ENCODE data around the gene LHFPL3.

The LHFPL3 gene

DNA sequence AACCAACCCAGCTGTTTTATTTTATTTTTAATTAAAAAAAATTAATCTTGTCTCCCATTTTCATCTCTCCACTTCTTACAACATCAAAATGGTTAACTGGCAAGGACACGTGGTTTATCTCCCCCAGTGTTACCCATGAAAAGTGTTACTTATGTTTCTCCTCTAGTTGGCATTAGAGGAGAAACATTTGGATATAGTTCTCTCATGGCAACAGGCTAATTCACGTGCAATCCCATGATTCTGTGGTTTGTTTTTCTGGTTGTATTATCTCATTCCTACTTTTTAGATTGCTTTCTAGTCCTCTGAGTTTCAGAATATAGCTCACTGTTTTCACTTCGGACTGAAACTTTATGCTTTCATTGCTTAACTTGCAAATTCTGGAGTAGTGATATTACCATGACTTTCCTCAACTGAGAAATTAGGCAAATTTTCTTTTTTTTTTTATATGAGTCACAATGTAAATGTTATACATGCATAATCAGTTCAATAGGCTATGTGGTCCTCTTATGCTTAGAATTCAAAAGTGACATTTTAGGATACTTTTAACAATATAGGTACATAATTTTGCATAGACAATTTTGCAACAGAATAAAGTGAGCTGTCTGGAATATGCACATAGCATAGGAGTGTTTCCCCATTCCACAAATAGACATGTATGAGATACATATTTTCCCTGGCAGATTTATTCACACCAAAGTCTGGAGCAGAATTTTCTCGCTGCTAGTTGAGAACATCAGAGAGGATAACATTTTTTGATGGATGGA is 43.0 kb downstream of the LHFPL3 start:
- no peak for DNase-seq (ENCODE audit: low read depth)

DNA sequence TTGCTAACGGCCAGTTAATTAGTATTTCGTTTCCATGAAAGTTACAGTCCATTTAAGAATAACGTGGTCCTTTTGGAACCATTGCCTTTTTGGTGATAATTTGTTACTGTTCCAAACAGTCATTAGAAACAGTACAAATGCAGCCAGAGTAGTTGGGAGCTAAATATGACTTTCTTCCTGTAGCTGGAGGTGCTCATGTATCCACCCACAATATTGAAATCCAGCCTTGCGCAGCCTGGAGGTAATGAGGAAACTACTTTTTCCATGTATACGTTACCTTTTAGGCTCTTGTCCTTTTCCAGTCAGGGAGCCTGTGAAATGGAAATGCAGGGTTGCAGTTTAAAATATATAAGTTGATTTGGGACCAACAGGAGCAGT is 43.6 kb downstream of the LHFPL3 start:
- no peak for DNase-seq (ENCODE audit: low read depth)

DNA sequence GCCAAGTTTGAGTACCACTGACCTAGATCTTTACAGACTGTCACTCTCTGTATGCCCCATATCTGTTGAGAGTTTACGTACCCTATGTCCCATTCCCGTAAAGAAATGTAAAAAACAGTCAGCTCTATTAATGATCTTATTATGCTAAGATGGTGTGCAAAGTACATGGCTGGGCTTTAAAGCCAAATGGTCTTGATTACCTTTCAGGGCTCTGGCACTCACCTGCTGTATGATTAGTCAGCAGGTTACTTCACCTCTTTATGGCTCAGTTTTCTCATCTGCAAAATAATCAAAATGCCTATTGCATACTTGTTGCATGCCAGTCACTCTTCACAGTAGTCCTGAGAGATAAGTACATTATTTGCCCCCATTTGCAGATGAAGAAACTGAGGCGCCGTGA is 54.2 kb downstream of the LHFPL3 start:
- no peak for DNase-seq (ENCODE audit: low read depth)

DNA sequence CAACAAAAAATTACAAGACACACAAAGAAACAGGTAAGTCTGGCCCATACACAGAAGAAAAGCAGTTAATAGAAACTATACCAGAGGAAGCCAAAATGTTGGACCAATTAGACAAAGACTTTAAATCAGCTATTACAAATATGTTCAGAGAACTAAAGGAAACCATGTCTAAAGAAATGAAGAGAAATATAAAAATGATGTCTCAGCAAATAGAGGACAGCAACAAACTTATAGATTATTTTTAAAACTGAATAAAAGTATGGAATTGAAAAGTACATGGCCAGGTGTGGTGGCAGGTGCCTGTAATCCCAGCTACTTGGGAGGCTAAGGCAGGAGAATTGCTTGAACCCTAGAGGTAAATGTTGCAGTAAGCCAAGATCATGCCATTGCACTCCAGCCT is 58.5 kb downstream of the LHFPL3 start:
- no peak for DNase-seq (ENCODE audit: low read depth)

DNA sequence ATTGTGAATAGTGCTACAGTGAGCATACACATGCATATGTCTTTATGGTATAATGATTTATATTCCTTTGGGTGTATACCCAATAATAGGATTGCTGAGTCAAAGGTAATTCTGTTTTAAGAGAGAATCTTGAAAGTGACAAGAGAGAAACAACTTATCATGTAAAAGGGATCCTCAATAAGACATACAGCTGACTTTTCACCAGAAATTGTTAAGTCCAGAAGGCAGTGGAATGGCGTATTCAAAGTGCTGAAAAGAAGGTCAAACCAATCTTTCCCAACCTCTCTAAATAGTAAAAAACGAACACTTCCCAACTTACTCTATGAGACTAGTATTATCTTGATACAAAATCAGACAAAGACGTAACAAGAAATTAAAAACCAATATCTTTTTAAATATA is 59.8 kb downstream of the LHFPL3 start:
- no peak for DNase-seq (ENCODE audit: low read depth)

DNA sequence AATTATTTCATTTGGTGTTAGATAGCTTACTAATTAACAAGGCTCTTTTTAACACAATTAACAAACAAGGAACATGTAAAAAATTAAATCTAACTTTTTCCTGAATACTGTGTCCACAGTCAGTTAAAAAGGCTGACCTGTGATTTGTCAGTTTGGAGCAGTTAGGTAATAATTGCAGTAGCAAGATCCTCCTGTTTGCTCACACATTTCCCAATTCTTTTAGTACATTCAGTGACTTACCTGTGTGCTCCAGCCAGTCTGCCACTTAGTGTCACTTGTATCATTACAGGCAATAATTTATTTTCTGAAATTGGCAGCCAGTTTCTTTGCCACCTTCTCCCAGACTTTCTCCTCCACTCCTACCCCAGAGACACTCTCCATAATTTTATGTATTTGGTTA is 66.8 kb downstream of the LHFPL3 start:
- DNase-seq (ENCODE audit: low read depth) = no peak

DNA sequence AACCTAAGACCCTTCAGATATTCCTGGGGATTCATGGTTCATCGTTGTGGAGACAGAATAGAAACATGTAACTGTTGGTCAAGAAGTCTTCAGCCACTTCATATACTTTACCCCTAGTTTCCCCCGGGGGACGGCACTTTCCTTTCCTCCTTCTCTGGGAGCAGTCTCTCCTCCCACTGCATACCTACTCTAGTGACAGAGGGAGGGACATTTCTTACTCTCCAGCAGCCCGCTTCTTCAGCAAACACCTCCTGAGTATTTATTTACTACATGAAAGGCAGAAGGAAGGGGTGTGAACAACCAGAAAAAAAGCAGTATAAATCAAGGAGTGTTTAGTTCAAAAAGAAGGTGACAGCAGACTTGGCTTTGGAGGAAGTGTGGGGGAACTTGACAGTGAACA is 69.0 kb downstream of the LHFPL3 start:
- no peak for DNase-seq (ENCODE audit: low read depth)

DNA sequence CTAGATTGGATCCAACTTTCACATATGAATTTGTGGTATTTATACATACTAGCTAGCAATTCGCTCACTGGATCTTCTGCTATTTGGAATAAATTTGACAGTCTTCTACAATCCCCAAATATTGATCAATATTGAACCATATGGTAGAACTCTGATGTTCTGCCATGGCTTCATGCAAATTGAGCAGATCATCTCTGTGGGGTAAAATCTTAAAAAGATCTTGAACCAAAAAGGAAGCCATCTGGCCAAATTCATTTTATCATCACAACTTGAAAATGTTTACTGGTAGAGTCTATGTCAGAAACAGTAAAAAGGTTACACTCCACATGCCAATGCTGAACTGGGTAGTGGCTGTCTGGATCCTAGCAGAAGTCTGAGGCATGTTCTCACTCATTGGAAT is 80.0 kb downstream of the LHFPL3 start:
- no peak for DNase-seq (ENCODE audit: low read depth)

DNA sequence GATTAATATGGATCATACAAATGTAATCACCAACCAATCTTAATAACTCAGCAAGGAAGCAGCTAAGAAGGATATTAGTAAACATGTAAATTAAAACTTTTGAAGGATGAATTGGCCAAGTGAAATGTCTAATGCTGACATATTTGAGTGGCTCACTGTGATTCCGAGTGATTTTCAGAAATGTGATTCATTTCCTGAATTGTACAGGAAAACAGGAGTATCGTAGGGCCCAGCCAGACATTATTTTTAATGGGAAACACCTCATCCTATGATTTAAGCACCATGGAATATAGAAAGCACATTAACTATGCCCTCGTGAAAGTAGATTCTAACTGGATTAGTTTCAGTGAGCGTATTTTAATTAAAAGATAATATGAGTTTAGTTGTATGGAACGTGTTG is 82.3 kb downstream of the LHFPL3 start:
- no peak for DNase-seq (ENCODE audit: low read depth)

DNA sequence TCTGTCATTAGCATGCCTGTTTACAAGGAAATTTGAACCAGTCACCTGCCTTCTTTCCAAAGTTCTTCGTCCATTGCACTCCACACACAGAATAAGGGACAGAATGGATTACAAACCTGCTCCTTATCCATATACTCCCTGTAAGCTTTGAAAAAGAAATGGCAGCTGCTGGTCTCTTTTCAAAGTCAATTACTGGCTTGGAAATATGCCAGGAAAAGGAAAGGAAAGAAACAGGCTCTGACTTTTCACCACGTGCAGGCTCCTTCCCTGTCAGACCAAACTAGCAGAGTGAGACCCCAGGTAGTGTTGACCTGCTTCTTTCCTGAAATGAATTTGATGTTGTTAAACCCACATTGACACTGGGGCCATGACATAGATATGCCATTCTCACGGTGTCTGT is 84.5 kb downstream of the LHFPL3 start:
- no peak for DNase-seq (ENCODE audit: low read depth)

DNA sequence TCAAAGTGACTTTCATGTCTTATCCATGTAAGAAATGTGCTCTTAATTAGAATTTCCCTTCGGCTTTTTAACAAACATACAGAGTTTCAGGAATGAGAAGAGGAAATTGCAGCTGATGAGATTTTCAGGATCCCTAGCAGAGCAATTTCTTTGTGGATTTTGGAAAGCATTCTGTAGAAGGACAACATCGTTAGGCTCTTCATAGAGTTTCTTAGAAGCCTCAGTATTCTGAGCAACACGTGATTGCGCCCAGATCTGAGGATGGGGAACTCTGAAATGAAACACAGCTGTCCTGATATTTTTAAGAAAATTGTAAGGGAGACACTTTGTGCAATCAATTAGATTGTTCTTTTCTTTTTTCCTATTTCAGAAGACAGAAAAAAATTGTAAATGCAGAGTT is 85.8 kb downstream of the LHFPL3 start:
- DNase-seq (ENCODE audit: low read depth) = no peak

DNA sequence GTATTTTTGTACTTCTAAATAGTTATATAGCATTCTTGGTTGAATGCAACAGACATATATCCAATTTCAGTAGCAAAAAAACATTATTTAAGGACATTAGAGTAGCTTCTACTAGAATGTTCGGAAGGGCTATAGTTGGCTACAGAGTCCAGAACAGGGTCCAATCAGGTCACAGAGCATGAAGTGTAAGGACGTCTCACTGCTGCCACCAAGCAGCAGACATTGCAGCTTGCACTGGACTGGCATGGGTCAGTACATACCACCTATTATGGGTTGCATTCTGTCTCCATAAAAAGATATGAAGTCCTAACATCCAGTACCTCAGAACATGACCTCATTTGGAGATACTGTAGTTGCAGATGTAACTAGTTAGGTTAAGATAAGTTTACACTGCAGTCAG is 87.3 kb downstream of the LHFPL3 start:
- DNase-seq (ENCODE audit: low read depth) = no peak

DNA sequence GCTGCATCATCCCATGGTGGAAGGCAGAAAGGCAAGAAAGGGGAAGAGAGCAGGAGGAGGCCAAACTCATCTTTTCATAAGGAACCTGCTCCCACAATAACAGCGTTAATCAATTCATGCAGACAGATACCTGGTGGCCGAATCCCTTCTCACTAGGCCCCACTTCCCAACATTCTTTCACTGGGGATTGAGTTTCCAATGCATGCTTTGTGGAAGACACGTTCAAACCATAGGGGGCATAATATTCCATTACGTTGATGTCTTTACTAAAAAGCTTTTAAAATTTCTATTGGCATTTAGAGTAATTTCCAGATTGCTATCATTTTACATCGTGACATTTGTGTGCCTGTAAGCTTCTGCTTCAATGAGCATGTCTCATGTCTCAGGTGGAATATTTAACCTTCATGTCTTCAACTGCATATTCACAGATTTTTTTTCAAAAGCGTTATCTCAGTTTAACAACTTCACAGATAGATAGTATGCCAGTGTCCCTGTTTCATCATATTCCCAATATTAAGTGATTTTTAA is 88.5 kb downstream of the LHFPL3 start:
- no peak for DNase-seq (ENCODE audit: low read depth)

DNA sequence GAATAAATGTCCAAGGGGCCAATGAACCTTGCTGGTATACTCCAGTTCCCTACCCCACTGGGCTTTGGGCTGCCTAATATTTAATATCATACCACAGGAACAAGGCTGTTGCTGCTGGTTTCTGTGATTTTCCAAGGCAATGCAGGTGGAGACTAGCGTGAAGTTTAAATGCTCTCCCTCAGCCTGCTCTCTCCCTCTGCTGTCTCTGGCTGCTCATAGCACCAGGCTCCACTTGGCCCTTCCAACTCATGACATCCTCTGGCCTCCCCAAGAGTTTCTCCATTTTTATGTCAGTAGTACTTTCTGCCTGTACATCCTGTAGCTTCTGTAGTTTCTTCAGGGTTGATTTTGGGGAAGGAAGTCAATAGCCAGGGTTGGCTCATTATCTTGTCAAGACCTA is 103.5 kb downstream of the LHFPL3 start:
- no peak for DNase-seq (ENCODE audit: low read depth)

DNA sequence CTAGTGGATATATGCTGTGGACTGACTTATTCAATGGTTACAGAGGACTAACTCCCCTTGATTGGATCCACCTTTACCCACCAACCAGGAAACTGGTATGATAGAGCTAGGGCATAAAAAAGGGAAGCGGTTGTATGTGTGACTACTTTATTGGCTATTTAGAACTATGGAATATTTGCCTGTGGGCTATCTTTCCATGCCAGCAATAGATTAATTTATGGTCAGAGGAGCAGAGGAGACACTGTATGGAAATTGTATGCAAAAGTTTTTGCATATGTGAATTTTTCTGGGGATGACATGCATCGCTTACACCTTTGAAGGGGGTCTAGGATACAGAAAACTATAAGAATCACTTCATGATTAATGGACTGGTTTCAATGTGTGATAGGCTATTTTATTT is 105.7 kb downstream of the LHFPL3 start:
- no peak for DNase-seq (ENCODE audit: low read depth)

DNA sequence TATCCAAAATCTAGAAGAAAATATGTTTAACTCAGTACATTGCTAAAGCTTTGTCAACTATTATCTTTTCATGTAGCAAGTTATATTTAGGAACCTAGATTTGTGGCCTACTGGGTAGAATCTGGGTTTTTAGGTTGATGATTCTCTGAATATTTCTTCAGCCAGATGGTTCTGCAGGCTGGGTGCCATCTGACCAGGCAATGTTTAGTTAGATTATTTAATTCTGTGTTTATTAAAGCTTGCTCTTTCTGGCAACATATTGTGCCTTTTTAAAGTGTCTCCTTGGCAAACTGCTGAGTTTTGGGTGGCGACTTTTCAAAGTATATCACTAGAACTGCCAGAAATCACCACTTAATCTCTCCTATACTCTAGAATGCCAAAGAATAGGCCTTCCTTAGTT is 114.1 kb downstream of the LHFPL3 start:
- no peak for DNase-seq (ENCODE audit: low read depth)

DNA sequence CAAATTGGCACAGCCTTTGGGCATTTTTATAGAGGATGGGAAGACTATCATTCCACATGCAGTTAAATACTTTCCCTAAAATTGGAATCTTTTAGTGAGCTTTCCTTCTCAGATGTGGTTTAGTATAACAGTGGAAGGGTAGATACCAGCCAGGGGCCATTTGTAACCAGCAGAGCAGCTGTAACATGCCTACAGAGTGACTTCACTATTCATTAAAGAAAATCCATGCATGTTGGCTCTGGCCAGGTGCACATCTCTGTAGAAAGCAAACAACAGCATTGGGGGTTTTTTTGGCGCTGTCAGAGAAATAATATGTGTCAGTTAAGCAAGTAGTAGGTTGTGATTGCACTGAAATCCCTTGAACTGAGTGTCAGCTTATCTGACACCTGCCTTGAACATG is 115.6 kb downstream of the LHFPL3 start:
- no peak for DNase-seq (ENCODE audit: low read depth)

DNA sequence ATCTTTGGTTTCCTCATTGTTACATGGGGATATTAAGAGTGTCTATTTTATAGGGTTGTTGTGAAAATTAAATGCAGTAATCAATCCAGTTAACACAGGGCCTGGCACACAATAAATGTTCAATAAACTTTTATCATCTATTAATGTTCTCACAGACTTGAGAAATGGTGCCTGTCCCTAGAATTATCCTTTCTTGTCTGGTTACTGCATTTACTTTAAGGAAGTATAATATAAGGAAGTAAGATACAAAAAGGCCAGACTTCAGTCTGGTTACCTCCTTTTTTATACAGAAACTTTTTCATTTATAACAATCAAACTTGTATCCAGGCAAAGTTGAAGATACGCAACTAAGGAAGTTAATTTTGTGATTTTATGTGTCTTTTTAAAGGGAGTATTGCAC is 117.0 kb downstream of the LHFPL3 start:
- DNase-seq (ENCODE audit: low read depth) = no peak

DNA sequence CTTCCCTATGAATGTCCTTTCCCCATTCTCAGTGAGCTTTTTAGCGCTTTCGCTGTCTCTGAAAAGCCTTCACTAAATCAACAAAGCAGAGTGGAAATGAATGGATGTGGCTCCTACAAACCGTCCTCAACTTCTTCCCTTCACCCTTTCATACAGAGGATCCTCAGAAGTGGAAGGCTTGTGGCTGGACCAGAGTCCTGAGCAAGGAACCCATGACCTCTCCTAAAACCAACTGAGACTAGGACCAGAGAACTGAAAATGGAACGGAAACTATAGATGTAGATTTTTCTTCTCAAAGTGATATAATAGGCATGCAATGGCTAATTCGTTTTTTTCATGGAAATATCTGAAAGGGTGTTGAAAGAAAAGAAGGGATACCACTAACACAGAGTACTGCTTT is 122.5 kb downstream of the LHFPL3 start:
- no peak for DNase-seq (ENCODE audit: low read depth)

DNA sequence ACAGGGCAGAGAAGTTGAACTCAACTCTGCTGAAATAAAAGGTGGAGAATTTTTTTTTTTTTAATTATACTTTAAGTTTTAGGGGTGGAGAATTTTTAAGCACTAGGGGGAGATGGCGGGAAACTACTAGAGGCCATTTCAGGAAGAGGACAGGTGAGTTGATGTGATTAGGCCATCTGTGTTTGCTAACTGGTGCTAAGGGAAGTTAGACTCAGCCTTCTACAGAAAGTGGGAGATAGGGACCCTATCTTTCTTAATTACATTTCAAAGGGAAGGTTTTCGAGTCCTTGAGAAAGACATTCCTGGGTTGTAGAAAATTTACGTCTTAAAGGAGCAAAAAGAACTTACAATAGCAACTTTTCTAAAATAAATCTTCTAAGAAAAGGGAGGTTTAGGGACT is 124.8 kb downstream of the LHFPL3 start:
- no peak for DNase-seq (ENCODE audit: low read depth)

DNA sequence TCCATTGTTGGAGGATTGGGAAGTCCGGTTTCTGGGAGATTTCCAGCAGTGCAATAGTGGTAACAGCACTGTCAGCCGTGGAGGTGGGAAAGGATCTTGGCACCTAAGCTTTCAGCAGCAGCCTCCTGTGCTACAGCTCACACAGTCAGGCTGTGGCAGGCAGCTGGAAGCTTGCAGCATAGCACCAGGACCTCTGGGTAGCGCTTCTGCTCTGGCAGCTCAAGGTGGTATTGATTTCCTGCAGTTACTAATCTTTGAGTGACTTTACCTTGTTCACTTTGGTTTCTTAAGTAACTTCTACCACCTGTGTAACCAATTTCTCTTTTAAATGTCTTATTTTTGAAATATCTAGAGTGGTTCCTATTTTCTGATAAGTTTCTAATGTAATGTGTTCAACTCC is 130.5 kb downstream of the LHFPL3 start:
- DNase-seq (ENCODE audit: low read depth) = no peak

DNA sequence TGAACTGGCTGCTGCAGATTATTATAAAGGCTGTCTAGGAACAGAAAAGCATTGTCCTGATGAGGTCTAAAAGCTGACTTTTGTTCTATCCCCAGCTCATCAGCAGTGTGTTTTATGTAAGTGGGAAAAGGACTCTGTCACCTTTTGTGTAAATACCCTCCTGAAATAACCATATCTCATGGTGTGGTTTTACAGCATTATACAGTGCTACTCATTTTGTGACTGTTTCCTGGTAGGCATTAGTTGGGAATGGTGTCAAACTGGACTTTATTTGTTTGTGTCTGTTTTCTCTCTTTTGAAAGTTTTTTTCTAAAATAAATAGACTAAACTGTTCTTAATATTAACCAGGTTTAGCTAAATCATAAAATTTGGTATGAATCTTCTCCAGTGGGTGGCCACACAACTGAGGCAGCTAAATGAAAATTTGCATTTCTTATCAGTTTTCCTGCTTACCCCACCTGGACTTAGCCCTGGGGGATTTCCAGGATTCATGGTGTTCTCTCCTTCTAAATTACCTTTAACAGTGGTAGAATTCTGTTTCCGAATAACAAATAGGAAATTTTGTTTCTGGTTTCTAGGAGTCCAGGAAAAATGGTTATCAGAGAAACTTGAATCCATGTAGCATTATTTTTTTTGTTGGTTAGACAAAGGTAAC is 140.9 kb downstream of the LHFPL3 start:
- DNase-seq (ENCODE audit: low read depth) = no peak

DNA sequence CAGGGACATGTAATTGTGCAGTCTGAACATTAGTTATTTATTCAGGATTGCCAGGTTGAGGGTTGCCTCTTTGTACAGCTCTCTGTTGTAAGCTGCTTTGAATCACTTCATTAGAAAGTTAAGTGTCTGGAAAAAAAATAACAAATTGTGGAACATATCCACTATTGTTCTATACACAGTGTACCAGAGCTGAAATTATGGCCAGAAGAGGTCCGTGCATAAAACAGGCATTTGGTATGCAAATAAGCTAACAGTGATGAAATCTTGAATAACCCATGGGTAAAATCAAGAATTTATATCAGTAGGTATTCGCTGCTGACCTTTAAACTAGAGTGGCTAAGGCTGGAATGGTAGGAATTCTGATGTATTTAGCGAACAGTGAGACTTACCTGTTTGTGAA is 152.1 kb downstream of the LHFPL3 start:
- no peak for DNase-seq (ENCODE audit: low read depth)
